Stomach (tissue), 9 donors: ENCODE measurements around the gene PHLDB1. TPM values are rescaled to one million over a fixed set of nuclear protein-coding genes. Genes with fewer than 3 reads are reported as not detected.

Experiments used
- DNase-seq, 2 donors: peaks; one replicate each; pipeline versions ENCODE4 v3.0.0 to v3.0.0-alpha.2; 2013 to 2019
- H3K27ac ChIP-seq, 5 donors: fragments of 200-600 bp in 4 of 5; sonication (generic) in 4 of 5; one replicate each; pipeline ENCODE4 v1.5.1; 2013 to 2019; ENCODE audit warnings: mild to moderate bottlenecking in 1 of 5, moderate library complexity in 1 of 5
- H3K27me3 ChIP-seq, 3 donors: fragments of 200-600 bp; sonication (generic); one replicate each; pipeline ENCODE4 v1.5.1; 2017 to 2019; ENCODE audit warnings: mixed run types in 1 of 3
- H3K36me3 ChIP-seq, 4 donors: fragments of 200-600 bp; sonication (generic); 1 replicate in 3 of 4; 2 replicates in 1 of 4; pipeline ENCODE4 v1.5.1; 2016 to 2019
- H3K4me1 ChIP-seq, 4 donors: fragments of 200-600 bp; sonication (generic); one replicate each; pipeline ENCODE4 v1.5.1; 2016 to 2019
- H3K4me3 ChIP-seq, 4 donors: fragments of 200-600 bp; sonication (generic) in 3 of 4; one replicate each; pipeline ENCODE4 v1.5.1; 2016 to 2019; ENCODE audit warnings: mild to moderate bottlenecking in 1 of 4
- H3K9me3 ChIP-seq, 4 donors: fragments of 200-600 bp; sonication (generic); one replicate each; pipeline ENCODE4 v1.5.1; 2016 to 2019
- CTCF ChIP-seq, 7 experiments: fragments of 450-650 bp in 4 of 7; fragments of 200-600 bp in 3 of 7; sonication (generic) in 3 of 7; IDR thresholded peaks; one replicate each; pipeline ENCODE4 v1.5.1; 2016 to 2019; ENCODE audit warnings: antibody characterized with exemption in 7 of 7, control low read depth in 2 of 7, mild to moderate bottlenecking in 1 of 7
- EP300 ChIP-seq: sonication (generic); formaldehyde crosslinking; IDR thresholded peaks from one replicate; pipeline ENCODE4 v1.6.1; 2017; ENCODE audit warnings: antibody characterized with exemption
- POLR2A ChIP-seq, 4 donors: fragments of 450-650 bp; IDR thresholded peaks; one replicate each; pipeline ENCODE4 v1.6.1; 2016; ENCODE audit warnings: antibody characterized with exemption in 4 of 4, control low read depth in 2 of 4, mild to moderate bottlenecking in 1 of 4, moderate library complexity in 1 of 4
- POLR2AphosphoS5 ChIP-seq, 3 donors: sonication (generic); formaldehyde crosslinking; IDR thresholded peaks; one replicate each; pipeline ENCODE4 v1.6.1; 2016; ENCODE audit warnings: antibody characterized with exemption in 3 of 3
- WGBS, 5 donors: extraction: QIAGEN DNeasy Blood & Tissue Kit in 3 of 5; methylation state at CpG; one replicate each; pipeline versions ENCODE4 v1.1.5 to v1.1.7; 2013 to 2018; 5-methylcytosine and 5-hydroxymethylcytosine counted together
- intact Hi-C: fragments of 100-400 bp; cut with DNase I; formaldehyde crosslinking; loops from one replicate; pipeline ENCODE4 v1.15.1; 2023; ENCODE audit warnings: low total_unique reads
- polyA plus RNA-seq, 3 donors: library from polyadenylated mRNA; stranded (reverse); fragments of 200-250 nt; gene quantifications; one replicate each; pipeline ENCODE4 v1.2.3, GENCODE V29; 2013
- total RNA-seq, 5 donors: library from RNA; depleted of rRNA; stranded (reverse); fragments of >200 nt; gene quantifications; one replicate each; pipeline versions ENCODE4 v1.1.0 to v1.2.3, GENCODE V29; 2014 to 2016
- donor health status: healthy with polysubstance abuse.
- donor health status: Bipolar disorder and iron deficiency.
- donor health status: healthy.

PHLDB1 gene
- total and polyA plus RNA-seq, 8 donors: 28.4 to 291 (median 41.4) TPM

DNA sequence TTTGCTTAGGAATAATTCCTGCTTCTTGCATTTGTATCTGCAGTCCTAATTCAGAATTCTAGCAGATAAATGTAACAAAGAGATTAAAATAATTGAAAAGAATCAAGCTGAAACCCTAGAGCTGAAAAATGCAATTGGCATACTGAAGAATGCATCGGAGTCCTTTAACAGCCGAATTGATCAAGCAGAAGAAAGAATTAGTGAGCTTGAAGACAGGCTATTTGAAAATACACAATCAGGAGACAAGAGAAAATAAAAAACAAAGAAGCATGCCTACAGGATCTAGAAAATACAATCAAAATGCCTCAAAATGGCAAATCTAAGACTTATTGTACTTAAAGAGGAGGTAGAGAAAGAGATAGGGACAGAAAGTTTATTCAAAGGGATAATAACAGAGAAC is 63.8 kb downstream of the PHLDB1 start:
- Histone ChIP-seq H3K27me3 (no peaks in the 10 kb centered on the region), H3K9me3 (no peaks in the 10 kb centered on the region), H3K36me3 (no peaks in the 10 kb centered on the region), H3K4me3 (no peak overlapping the region), H3K27ac (no peak overlapping the region), H3K4me1 (no peaks in the 10 kb centered on the region)
- no peak for DNase-seq
- intact Hi-C loops: no loop called here
- no peak for TF ChIP-seq POLR2AphosphoS5 (IDR thresholded peaks at IDR 0.05)
- no peak for TF ChIP-seq CTCF (IDR thresholded peaks at IDR 0.05)
- no peak for TF ChIP-seq EP300
- no peak for TF ChIP-seq POLR2A (IDR thresholded peaks at IDR 0.05)
- 93 to 98% (median 98%) methylated on average over 2 of the region's 2 CpGs for WGBS, 5 donors

DNA sequence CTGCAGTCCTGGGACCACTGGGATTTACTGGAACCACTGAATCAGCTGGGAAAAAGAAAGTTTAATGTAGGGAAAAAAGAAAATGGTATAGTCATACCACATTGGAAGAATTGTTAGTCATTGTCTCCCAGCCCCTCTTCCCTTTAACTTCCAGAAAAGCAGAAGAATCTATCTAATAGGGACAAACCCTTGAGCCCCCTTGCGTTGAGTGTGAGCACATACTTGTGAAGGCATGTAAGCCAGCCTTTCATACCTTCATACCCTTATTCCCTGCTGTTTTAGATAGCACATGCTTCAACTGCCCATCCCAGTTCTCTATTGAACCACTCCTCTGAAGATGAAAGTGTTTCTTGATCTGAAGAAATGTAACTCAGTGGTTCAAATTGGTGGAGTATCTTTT is 65.4 kb downstream of the PHLDB1 start:
- H3K36me3 ChIP-seq: no peaks in the 10 kb centered on the region
- no peaks in the 10 kb centered on the region for H3K4me1 ChIP-seq
- TF ChIP-seq POLR2A (IDR thresholded peaks at IDR 0.05) (no peak), CTCF (IDR thresholded peaks at IDR 0.05) (no peak), EP300 (no peak), POLR2AphosphoS5 (IDR thresholded peaks at IDR 0.05) (no peak)
- no peak overlapping the region for H3K4me3 ChIP-seq
- no peaks in the 10 kb centered on the region for H3K27me3 ChIP-seq
- intact Hi-C loops: no loop called here
- H3K27ac ChIP-seq: no peak overlapping the region
- DNase-seq: no peak
- WGBS, 5 donors: 68 to 90% (median 82%) methylated on average over 1 of the region's 1 CpG
- no peaks in the 10 kb centered on the region for H3K9me3 ChIP-seq

DNA sequence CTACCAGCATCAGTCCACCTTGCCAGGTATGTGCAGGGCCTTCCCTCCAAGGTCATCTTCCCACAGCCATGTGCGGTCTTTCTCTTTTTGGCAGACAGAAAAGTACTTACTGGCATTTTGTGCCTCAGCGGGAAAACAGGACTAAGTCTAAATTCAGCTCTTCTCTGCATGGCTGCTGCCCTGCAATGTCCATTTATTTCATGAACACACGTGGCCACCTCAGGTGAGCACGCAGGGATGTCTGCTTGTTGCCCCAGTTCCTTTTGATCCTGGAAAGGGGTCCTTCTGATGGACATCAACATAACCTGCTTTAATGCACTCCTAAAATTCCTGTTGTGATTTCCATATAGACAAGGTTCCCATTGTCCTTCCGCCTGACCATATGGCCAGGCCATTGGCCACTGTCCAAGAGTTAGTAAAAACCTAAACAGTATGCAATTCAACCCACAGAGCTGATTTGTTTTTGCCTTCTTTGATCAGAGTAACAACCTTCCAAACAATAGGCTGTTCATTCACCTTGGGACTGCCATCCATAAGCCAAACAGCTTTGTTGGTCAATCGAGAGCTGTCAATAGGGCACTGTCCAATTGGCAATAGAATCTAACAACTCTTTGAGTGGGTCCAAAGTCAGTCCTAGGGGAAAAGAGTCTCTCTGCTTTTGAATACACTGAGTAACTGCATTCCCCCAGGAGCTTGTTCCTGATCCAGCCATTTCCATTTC is 66.1 kb downstream of the PHLDB1 start:
- H3K4me1 ChIP-seq: no peaks in the 10 kb centered on the region
- no peak overlapping the region for H3K4me3 ChIP-seq
- no peaks in the 10 kb centered on the region for H3K36me3 ChIP-seq
- H3K9me3 ChIP-seq: no peaks in the 10 kb centered on the region
- H3K27me3 ChIP-seq: no peaks in the 10 kb centered on the region
- 72 to 86% (median 73%) methylated on average over 6 of the region's 6 CpGs for WGBS, 5 donors
- intact Hi-C loops: no loop called here
- no peak for TF ChIP-seq EP300
- TF ChIP-seq CTCF (IDR thresholded peaks at IDR 0.05): no peak
- TF ChIP-seq POLR2A (IDR thresholded peaks at IDR 0.05): no peak
- no peak for TF ChIP-seq POLR2AphosphoS5 (IDR thresholded peaks at IDR 0.05)
- no peak overlapping the region for H3K27ac ChIP-seq
- no peak for DNase-seq

GRCh38 chr11:118674082-118674435 is 66.6 kb downstream of the PHLDB1 start:
- intact Hi-C loops: no loop called here
- Histone ChIP-seq H3K9me3 (no peaks in the 10 kb centered on the region), H3K4me1 (peaks cover 0 to 4% (median 4%) of the 10 kb centered on the region in 4 donors), H3K27me3 (no peaks in the 10 kb centered on the region), H3K36me3 (no peaks in the 10 kb centered on the region), H3K4me3 (no peak overlapping the region), H3K27ac (no peak overlapping the region)
- WGBS, 5 donors: 50 to 77% (median 68%) methylated on average over 1 of the region's 1 CpG
- TF ChIP-seq EP300 (no peak), POLR2AphosphoS5 (IDR thresholded peaks at IDR 0.05) (no peak), CTCF (IDR thresholded peaks at IDR 0.05) (no peak), POLR2A (IDR thresholded peaks at IDR 0.05) (no peak)
- no peak for DNase-seq
